Measurements from ENCODE around the gene CACNA1S. TPM values are rescaled to one million over a fixed set of nuclear protein-coding genes. Genes with fewer than 3 reads are reported as not detected.

Gene CACNA1S
- total and polyA plus RNA-seq, 2 of the 4 experiments (the other 2 are of a cell fraction), result not detected

GRCh38 chr1:201059401-201059800 is 52.8 kb downstream of the CACNA1S start:
- DNase-seq, result no peak

More at GRCh38 chr1:201059401-201059800, 52.8 kb downstream of the CACNA1S start:
- TF ChIP-seq USF2 (IDR thresholded peaks at IDR 0.05; ENCODE audit: low read depth, low read length), result no peak
- TF ChIP-seq CTCF (conservative IDR thresholded peaks at IDR 0.05; ENCODE audit: low read depth, low read length), result no peak
- no peak for TF ChIP-seq MAZ (IDR thresholded peaks at IDR 0.05; ENCODE audit: borderline replicate concordance, low read depth, low read length)
- TF ChIP-seq FOS (IDR thresholded peaks at IDR 0.05; ENCODE audit: low read depth, low read length), result no peak
- no peak for TF ChIP-seq NFE2L2 (IDR thresholded peaks at IDR 0.05; ENCODE audit: low read depth, low read length)
- no peak for TF ChIP-seq CHD1 (IDR thresholded peaks at IDR 0.05; ENCODE audit: low read depth, low read length)
- TF ChIP-seq SMC3 (IDR thresholded peaks at IDR 0.05; ENCODE audit: low read depth, low read length), result no peak
- TF ChIP-seq BHLHE40 (IDR thresholded peaks at IDR 0.05; ENCODE audit: low read depth, low read length), result no peak
- TF ChIP-seq MXI1 (IDR thresholded peaks at IDR 0.05; ENCODE audit: borderline replicate concordance, low read depth, low read length), result no peak
- no peak for TF ChIP-seq RCOR1 (IDR thresholded peaks at IDR 0.05; ENCODE audit: insufficient replicate concordance, low read length)
- TF ChIP-seq MAFK (IDR thresholded peaks at IDR 0.05; ENCODE audit: low read depth, low read length), result no peak
- no peak for TF ChIP-seq CEBPB (IDR thresholded peaks at IDR 0.05; ENCODE audit: low read depth, low read length)
- no peak for TF ChIP-seq ELK1 (IDR thresholded peaks at IDR 0.05; ENCODE audit: borderline replicate concordance, low read depth, low read length)
- TF ChIP-seq RAD21 (IDR thresholded peaks at IDR 0.05; ENCODE audit: low read length), result no peak
- Histone ChIP-seq H3K9me1 (ENCODE audit: insufficient read depth, low read length) (no peaks in the 10 kb centered on the region), H3K4me1 (ENCODE audit: control insufficient read depth, insufficient read depth, low read length) (no peaks in the 10 kb centered on the region), H3K14ac (replicated peaks; ENCODE audit: low read depth, low read length) (no peak overlapping the region), H2BK15ac (ENCODE audit: low read depth, low read length) (no peak overlapping the region), H3K9me3 (ENCODE audit: control insufficient read depth, insufficient read depth, low read length) (no peaks in the 10 kb centered on the region), H2AK5ac (ENCODE audit: low read depth, low read length) (no peak overlapping the region), H4K91ac (ENCODE audit: insufficient read depth, low read depth, low read length) (no peak overlapping the region), H3K79me1 (ENCODE audit: low read depth in 1 of 2, low read length in 2 of 2) (no peaks in the 10 kb centered on the region), H2AFZ (replicated peaks; ENCODE audit: low read length, poor library complexity) (no peak overlapping the region), H3K4me3 (ENCODE audit: insufficient read depth, low read depth, low read length) (no peak overlapping the region), H3K4me2 (ENCODE audit: low read depth, low read length) (no peak overlapping the region), H3K18ac (ENCODE audit: low read depth, low read length) (no peak overlapping the region), H4K8ac (ENCODE audit: low read depth in 2 of 2, low read length in 2 of 2) (no peak overlapping the region), H3K23ac (ENCODE audit: low read depth, low read length) (no peak overlapping the region), H3K56ac (ENCODE audit: extremely low read depth, insufficient read depth, low read length) (no peak overlapping the region), H2BK120ac (ENCODE audit: low read depth, low read length) (no peak overlapping the region), H2AK9ac (replicated peaks; ENCODE audit: low read depth, low read length, poor library complexity) (peak overlapping the region; percentile 57), H3K9ac (ENCODE audit: low read depth, low read length) (no peak overlapping the region), H3K27ac (ENCODE audit: insufficient read depth, low read length) (no peak overlapping the region), H4K20me1 (ENCODE audit: insufficient read depth, low read length) (no peaks in the 10 kb centered on the region), H4K5ac (ENCODE audit: low read depth, low read length) (no peak overlapping the region), H3K36me3 (ENCODE audit: control insufficient read depth, insufficient read depth, low read length) (no peaks in the 10 kb centered on the region), H2BK20ac (ENCODE audit: low read depth, low read length) (no peak overlapping the region), H2BK5ac (ENCODE audit: low read depth, low read length, poor library complexity, severe bottlenecking) (no peak overlapping the region), H3K4ac (ENCODE audit: low read depth, low read length) (no peak overlapping the region), H3K27me3 (ENCODE audit: control insufficient read depth, insufficient read depth, low read length) (peaks cover 72% of the 10 kb centered on the region)
- dilution Hi-C loops (cut with HindIII; ENCODE audit: low sequenced_read_pairs, unreplicated experiment) (no loop called here), in situ Hi-C loops (cut with MboI; ENCODE audit: low sequenced_read_pairs) (no loop called here), intact Hi-C loops (cut with micrococcal nuclease) (no loop called here)
- POLR2A ChIA-PET (ENCODE audit: unreplicated experiment), result no interaction called here
- no CpG with 5 or more reads among the region's 3 CpGs for WGBS, 2 experiments (ENCODE audit: extremely low coverage in 2 of 2, insufficient read length in 1 of 2)
- no peak for ATAC-seq (ENCODE audit: low read depth)
- CTCF ChIA-PET, result interaction anchor here (0.6 kb wide), 1 partner anchor 996 kb away, joined by 3 read pairs; no protein-coding TSS in a partner anchor
- no TSS peak for BruUV-seq (replicated peaks)

Data from IMR-90 (cell line).